GM23338 (cell line): ENCODE data around the gene SOCS2.

ENCODE experiments used
- CTCF ChIP-seq, 2 experiments: fragments of 200-600 bp in 1 of 2; sonication (generic) in 1 of 2; conservative IDR thresholded peaks; 2 replicates each; pipeline versions ENCODE4 v1.5.1 to v1.6.1; 2016 to 2017; ENCODE audit warnings: antibody characterized with exemption in 2 of 2, low read depth in 2 of 2, mild to moderate bottlenecking in 2 of 2, moderate library complexity in 1 of 2
- EZH2 ChIP-seq: fragments of 200-600 bp; sonication (generic); IDR thresholded peaks from one replicate; pipeline ENCODE4 v1.8.0; 2017; ENCODE audit warnings: antibody characterized with exemption, mild to moderate bottlenecking, low read depth; ENCODE audit not compliant: unreplicated experiment
- TF ChIP-seq, protein P1 (sequence below): IDR thresholded peaks from one replicate; pipeline ENCODE4 v1.6.1; 2018; ENCODE audit warnings: antibody characterized with exemption; ENCODE audit not compliant: unreplicated experiment

- TF ChIP-seq CTCF (conservative IDR thresholded peaks at IDR 0.05; ENCODE audit: low read depth in 2 of 2) (no peak), EZH2 (no peak)
- TF ChIP-seq, protein P1, sequence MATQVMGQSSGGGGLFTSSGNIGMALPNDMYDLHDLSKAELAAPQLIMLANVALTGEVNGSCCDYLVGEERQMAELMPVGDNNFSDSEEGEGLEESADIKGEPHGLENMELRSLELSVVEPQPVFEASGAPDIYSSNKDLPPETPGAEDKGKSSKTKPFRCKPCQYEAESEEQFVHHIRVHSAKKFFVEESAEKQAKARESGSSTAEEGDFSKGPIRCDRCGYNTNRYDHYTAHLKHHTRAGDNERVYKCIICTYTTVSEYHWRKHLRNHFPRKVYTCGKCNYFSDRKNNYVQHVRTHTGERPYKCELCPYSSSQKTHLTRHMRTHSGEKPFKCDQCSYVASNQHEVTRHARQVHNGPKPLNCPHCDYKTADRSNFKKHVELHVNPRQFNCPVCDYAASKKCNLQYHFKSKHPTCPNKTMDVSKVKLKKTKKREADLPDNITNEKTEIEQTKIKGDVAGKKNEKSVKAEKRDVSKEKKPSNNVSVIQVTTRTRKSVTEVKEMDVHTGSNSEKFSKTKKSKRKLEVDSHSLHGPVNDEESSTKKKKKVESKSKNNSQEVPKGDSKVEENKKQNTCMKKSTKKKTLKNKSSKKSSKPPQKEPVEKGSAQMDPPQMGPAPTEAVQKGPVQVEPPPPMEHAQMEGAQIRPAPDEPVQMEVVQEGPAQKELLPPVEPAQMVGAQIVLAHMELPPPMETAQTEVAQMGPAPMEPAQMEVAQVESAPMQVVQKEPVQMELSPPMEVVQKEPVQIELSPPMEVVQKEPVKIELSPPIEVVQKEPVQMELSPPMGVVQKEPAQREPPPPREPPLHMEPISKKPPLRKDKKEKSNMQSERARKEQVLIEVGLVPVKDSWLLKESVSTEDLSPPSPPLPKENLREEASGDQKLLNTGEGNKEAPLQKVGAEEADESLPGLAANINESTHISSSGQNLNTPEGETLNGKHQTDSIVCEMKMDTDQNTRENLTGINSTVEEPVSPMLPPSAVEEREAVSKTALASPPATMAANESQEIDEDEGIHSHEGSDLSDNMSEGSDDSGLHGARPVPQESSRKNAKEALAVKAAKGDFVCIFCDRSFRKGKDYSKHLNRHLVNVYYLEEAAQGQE: no peak
Observed at GRCh38 chr12:93593843-93594242, 21.4 kb downstream of the SOCS2 start.
